Smooth muscle cell (in vitro differentiated cells): ENCODE measurements around the gene GCNT4. TPM values are rescaled to one million over a fixed set of nuclear protein-coding genes. Genes with fewer than 3 reads are reported as not detected.

Source experiments
- DNase-seq: peaks from one replicate; lab custom pipeline; 2025; ENCODE audit not compliant: unreplicated experiment; lab: John Stamatoyannopoulos, UW
- H2AFZ ChIP-seq: fragments of 200-600 bp; sonication (generic); 2 replicates; pipeline ENCODE4 v1.6.0; 2016; ENCODE audit warnings: antibody characterized with exemption, low read depth, mild to moderate bottlenecking
- H3F3A ChIP-seq: fragments of 200-600 bp; sonication (generic); 2 replicates; pipeline ENCODE4 v1.6.0; 2017; ENCODE audit warnings: antibody characterized with exemption, low read depth
- H3K27ac ChIP-seq: fragments of 200-600 bp; sonication (generic); 2 replicates; pipeline ENCODE4 v1.5.1; 2016; ENCODE audit warnings: low read depth, mild to moderate bottlenecking
- H3K27me3 ChIP-seq: fragments of 200-600 bp; sonication (generic); 2 replicates; pipeline ENCODE4 v1.6.1; 2016; ENCODE audit warnings: low read depth, mild to moderate bottlenecking
- H3K36me3 ChIP-seq: fragments of 200-600 bp; sonication (generic); 2 replicates; pipeline ENCODE4 v1.5.1; 2016; ENCODE audit warnings: low read depth
- H3K4me1 ChIP-seq: fragments of 200-600 bp; sonication (generic); 2 replicates; pipeline ENCODE4 v1.5.1; 2016; ENCODE audit warnings: low read depth
- H3K4me2 ChIP-seq: fragments of 200-600 bp; sonication (generic); 2 replicates; pipeline ENCODE4 v1.6.0; 2016; ENCODE audit warnings: mild to moderate bottlenecking
- H3K4me3 ChIP-seq: fragments of 200-600 bp; sonication (generic); 2 replicates; pipeline ENCODE4 v1.5.1; 2016; ENCODE audit warnings: mild to moderate bottlenecking
- H3K79me2 ChIP-seq: fragments of 200-600 bp; sonication (generic); 2 replicates; pipeline ENCODE4 v1.6.0; 2016; ENCODE audit warnings: low read depth, mild to moderate bottlenecking
- H3K9ac ChIP-seq: fragments of 200-600 bp; sonication (generic); 2 replicates; pipeline ENCODE4 v1.6.0; 2016; ENCODE audit warnings: low read depth
- H3K9me3 ChIP-seq: fragments of 200-600 bp; sonication (generic); replicated peaks from 2 replicates; pipeline ENCODE4 v1.5.1; 2016; ENCODE audit warnings: low read depth
- H4K20me1 ChIP-seq: fragments of 200-600 bp; sonication (generic); 2 replicates; pipeline ENCODE4 v1.6.0; 2016; ENCODE audit warnings: low read depth
- WGBS: methylation state at CpG from one replicate; pipeline ENCODE4 v1.1.7; 2016; ENCODE audit warnings: low lambda C conversion rate; 5-methylcytosine and 5-hydroxymethylcytosine counted together
- polyA plus RNA-seq: library from polyadenylated mRNA; unstranded; fragments of >200 nt; fragmentation: Nextera tagmentation; extraction: Ambion mirVana; gene quantifications from 2 replicates; pipeline ENCODE4 v1.2.1, GENCODE V29; 2016
- total RNA-seq: library from RNA; depleted of rRNA; stranded (reverse); fragments of >200 nt; gene quantifications from 2 replicates; pipeline ENCODE4 v1.2.3, GENCODE V29; 2014
- TF ChIP-seq, protein P1 (sequence below): fragments of 200-600 bp; sonication (generic); IDR thresholded peaks from 2 replicates; pipeline ENCODE4 v1.5.1; 2017; ENCODE audit warnings: borderline replicate concordance, mild to moderate bottlenecking, antibody characterized with exemption; ENCODE audit not compliant: insufficient read depth, poor library complexity, severe bottlenecking

The GCNT4 gene
- total and polyA plus RNA-seq, 2 experiments from 2014 or later: 0.54 to 15.6 TPM

DNA sequence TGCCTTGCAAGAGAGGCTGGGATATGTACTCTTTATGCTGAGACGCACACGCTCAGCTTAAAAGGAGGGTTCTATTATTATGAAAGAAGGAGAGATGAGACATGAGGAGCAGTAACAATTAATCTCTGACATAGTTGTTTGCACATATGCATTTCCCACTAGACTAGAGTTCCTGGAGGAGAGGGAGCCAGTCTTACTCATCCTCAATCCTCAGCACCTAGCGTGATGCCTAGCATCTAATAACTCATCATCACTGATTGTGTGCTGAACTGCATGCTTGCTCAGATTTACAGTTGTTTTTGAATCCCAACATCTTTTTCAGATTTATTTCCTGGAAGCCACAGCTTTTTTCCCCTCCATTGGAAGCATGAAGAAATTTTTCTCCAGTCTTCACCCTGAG, 35.5 kb downstream of the GCNT4 start:
- Histone ChIP-seq H3K36me3 (no peaks in the 10 kb centered on the region), H3K4me2 (no peak overlapping the region), H4K20me1 (no peaks in the 10 kb centered on the region), H3K9me3 (no peaks in the 10 kb centered on the region), H3K9ac (no peak overlapping the region), H3K79me2 (no peaks in the 10 kb centered on the region), H3K4me3 (no peak overlapping the region), H3K4me1 (no peaks in the 10 kb centered on the region), H3F3A (no peaks in the 10 kb centered on the region), H2AFZ (no peak overlapping the region), H3K27me3 (no peaks in the 10 kb centered on the region), H3K27ac (no peak overlapping the region)
- no peak for DNase-seq
- TF ChIP-seq, protein P1, sequence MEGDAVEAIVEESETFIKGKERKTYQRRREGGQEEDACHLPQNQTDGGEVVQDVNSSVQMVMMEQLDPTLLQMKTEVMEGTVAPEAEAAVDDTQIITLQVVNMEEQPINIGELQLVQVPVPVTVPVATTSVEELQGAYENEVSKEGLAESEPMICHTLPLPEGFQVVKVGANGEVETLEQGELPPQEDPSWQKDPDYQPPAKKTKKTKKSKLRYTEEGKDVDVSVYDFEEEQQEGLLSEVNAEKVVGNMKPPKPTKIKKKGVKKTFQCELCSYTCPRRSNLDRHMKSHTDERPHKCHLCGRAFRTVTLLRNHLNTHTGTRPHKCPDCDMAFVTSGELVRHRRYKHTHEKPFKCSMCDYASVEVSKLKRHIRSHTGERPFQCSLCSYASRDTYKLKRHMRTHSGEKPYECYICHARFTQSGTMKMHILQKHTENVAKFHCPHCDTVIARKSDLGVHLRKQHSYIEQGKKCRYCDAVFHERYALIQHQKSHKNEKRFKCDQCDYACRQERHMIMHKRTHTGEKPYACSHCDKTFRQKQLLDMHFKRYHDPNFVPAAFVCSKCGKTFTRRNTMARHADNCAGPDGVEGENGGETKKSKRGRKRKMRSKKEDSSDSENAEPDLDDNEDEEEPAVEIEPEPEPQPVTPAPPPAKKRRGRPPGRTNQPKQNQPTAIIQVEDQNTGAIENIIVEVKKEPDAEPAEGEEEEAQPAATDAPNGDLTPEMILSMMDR: no peak
- WGBS: 97% methylated on average over 3 of the region's 3 CpGs

- DNase-seq: no peak
- H3F3A ChIP-seq: no peaks in the 10 kb centered on the region
- H2AFZ ChIP-seq: no peak overlapping the region
- TF ChIP-seq, protein P1: no peak
- WGBS: 89% methylated on average over 1 of the region's 1 CpG
- no peaks in the 10 kb centered on the region for H3K79me2 ChIP-seq
- no peaks in the 10 kb centered on the region for H3K27me3 ChIP-seq
- no peak overlapping the region for H3K4me2 ChIP-seq
- no peak overlapping the region for H3K4me3 ChIP-seq
- no peak overlapping the region for H3K27ac ChIP-seq
- H4K20me1 ChIP-seq: no peaks in the 10 kb centered on the region
- H3K9ac ChIP-seq: no peak overlapping the region
- no peaks in the 10 kb centered on the region for H3K9me3 ChIP-seq
- H3K4me1 ChIP-seq: no peaks in the 10 kb centered on the region
- H3K36me3 ChIP-seq: no peaks in the 10 kb centered on the region
Measured at GRCh38 chr5:75012748-75013147, 39.6 kb downstream of the GCNT4 start.

- no peak overlapping the region for H3K4me2 ChIP-seq
- peaks cover under 1% of the 10 kb centered on the region for H3K9me3 ChIP-seq
- H3F3A ChIP-seq: no peaks in the 10 kb centered on the region
- no peak overlapping the region for H3K4me3 ChIP-seq
- H3K79me2 ChIP-seq: no peaks in the 10 kb centered on the region
- H3K27me3 ChIP-seq: no peaks in the 10 kb centered on the region
- TF ChIP-seq, protein P1: no peak
- no peaks in the 10 kb centered on the region for H3K36me3 ChIP-seq
- H3K27ac ChIP-seq: no peak overlapping the region
- no peak for DNase-seq
- no peaks in the 10 kb centered on the region for H3K4me1 ChIP-seq
- no peak overlapping the region for H3K9ac ChIP-seq
- H2AFZ ChIP-seq: no peak overlapping the region
- no peaks in the 10 kb centered on the region for H4K20me1 ChIP-seq
Measured at GRCh38 chr5:75010838-75011237, 41.5 kb downstream of the GCNT4 start.

DNA sequence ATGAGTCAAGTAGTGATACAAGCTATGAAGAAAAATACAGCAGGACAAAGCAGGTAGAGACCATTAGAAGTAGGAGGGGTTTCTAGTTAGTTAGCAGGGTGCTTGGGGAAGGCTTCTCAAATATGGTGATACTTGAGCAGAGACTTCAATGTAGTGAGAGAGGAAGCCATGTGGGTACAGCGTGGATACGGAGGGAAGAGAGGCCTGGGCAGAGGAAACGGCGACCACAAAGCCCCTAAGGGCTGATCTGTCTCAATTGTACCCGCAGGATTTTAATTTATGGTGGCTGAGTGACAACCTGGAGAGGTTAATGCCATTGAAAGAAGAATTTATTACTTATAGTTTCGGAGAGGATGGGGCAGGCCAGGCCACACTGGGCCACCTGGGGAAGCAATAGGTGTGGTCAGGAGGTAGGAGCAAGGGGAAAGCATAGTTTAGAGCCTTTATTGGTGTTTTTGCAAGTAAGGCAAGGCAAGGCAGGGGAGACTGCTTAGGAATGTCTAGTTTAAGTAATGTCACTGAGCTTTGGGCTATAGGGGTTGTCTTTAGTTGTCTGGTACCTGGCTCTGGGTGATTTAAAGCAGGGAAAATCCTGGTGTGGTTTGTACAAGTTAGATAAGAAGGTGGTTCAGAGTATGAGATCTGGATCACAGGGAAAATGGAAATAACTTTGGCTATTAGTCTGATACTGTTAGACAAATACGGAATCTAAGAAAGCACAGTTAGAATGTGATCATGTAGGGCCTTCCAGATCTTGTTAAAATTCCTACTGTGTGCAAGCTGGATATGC, 42.6 kb downstream of the GCNT4 start:
- Histone ChIP-seq H3K27me3 (no peaks in the 10 kb centered on the region), H3K4me2 (no peak overlapping the region), H3K79me2 (no peaks in the 10 kb centered on the region), H3K36me3 (no peaks in the 10 kb centered on the region), H4K20me1 (no peaks in the 10 kb centered on the region), H3K9ac (no peak overlapping the region), H3K9me3 (peaks cover 5% of the 10 kb centered on the region), H2AFZ (peak overlapping the region; percentile 9), H3K27ac (no peak overlapping the region), H3F3A (no peaks in the 10 kb centered on the region), H3K4me1 (no peaks in the 10 kb centered on the region), H3K4me3 (no peak overlapping the region)
- TF ChIP-seq, protein P1: no peak
- DNase-seq: no peak
- 73% methylated on average over 7 of the region's 7 CpGs for WGBS
